CD4-positive, CD25-positive, alpha-beta regulatory T cell (primary cell): Measurements from ENCODE around the gene PATZ1. TPM values are rescaled to one million over a fixed set of nuclear protein-coding genes. Genes with fewer than 3 reads are reported as not detected.
"Not testable (repeated sequence)": the region's sequence is repeated elsewhere in the genome, so short reads cannot be mapped to it uniquely, and the experiment has no call there.

Source experiments
- ATAC-seq, 2 donors: fragments of 150-1000 bp; cut with Tn5 transposase; one replicate each; pipeline ENCODE4 v1.10.0; 2021; ENCODE audit warnings: low read depth in 2 of 2, moderate number of reproducible peaks in 2 of 2, moderate library complexity in 1 of 2
- DNase-seq, 3 donors: peaks; one replicate each; pipeline versions ENCODE4 v3.0.0 to v3.0.0-alpha.2; 2012 to 2022; ENCODE audit warnings: mixed read lengths in 1 of 3
- H3K27ac ChIP-seq: one replicate; pipeline ENCODE4 v1.7.0; 2013; ENCODE audit warnings: mild to moderate bottlenecking, low read length; ENCODE audit not compliant: insufficient read depth, poor library complexity, severe bottlenecking
- H3K27me3 ChIP-seq: one replicate; pipeline ENCODE4 v1.7.0; 2013; ENCODE audit warnings: low read length; ENCODE audit not compliant: control insufficient read depth, insufficient read depth
- H3K36me3 ChIP-seq: one replicate; pipeline ENCODE4 v1.7.0; 2013; ENCODE audit warnings: mild to moderate bottlenecking, low read length, moderate library complexity; ENCODE audit not compliant: control insufficient read depth, insufficient read depth
- H3K4me1 ChIP-seq: 2 replicates; pipeline ENCODE4 v1.7.0; 2013; ENCODE audit warnings: mild to moderate bottlenecking, low read length; ENCODE audit not compliant: insufficient read depth, control insufficient read depth, poor library complexity, severe bottlenecking
- H3K4me3 ChIP-seq: one replicate; pipeline ENCODE4 v1.7.0; 2013; ENCODE audit warnings: low read depth, mild to moderate bottlenecking, low read length, moderate library complexity
- H3K9me3 ChIP-seq, 2 experiments: 1 replicate in 1 of 2; 2 replicates in 1 of 2; pipeline ENCODE4 v1.7.0; 2013; ENCODE audit warnings: low read length in 2 of 2, mild to moderate bottlenecking in 1 of 2, moderate library complexity in 1 of 2; ENCODE audit not compliant: control insufficient read depth in 2 of 2
- H3K27ac Mint-ChIP-seq, 3 donors: one replicate each; pipeline ENCODE4 v1.8.0; 2020 to 2022; ENCODE audit warnings: mild to moderate bottlenecking in 3 of 3, mixed read lengths in 3 of 3, moderate library complexity in 2 of 3
- H3K27me3 Mint-ChIP-seq: one replicate; pipeline ENCODE4 v1.8.0; 2022; ENCODE audit warnings: mild to moderate bottlenecking, mixed read lengths
- H3K36me3 Mint-ChIP-seq: one replicate; pipeline ENCODE4 v1.8.0; 2020; ENCODE audit warnings: mixed read lengths
- H3K4me1 Mint-ChIP-seq, 4 donors: one replicate each; pipeline ENCODE4 v1.8.0; 2020 to 2022; ENCODE audit warnings: mixed read lengths in 4 of 4, mild to moderate bottlenecking in 1 of 4
- H3K4me3 Mint-ChIP-seq, 4 donors: one replicate each; pipeline ENCODE4 v1.8.0; 2020 to 2022; ENCODE audit warnings: mild to moderate bottlenecking in 4 of 4, mixed read lengths in 4 of 4, moderate library complexity in 3 of 4
- H3K9me3 Mint-ChIP-seq, 7 donors: one replicate each; pipeline ENCODE4 v1.8.0; 2020 to 2022; ENCODE audit warnings: mixed read lengths in 7 of 7, mild to moderate bottlenecking in 3 of 7, moderate library complexity in 2 of 7
- polyA plus RNA-seq, 4 donors: library from polyadenylated mRNA; unstranded; fragments of 300-500 nt; fragmentation: Illumina TruSeq; gene quantifications; one replicate each; pipeline ENCODE4 v1.2.3, GENCODE V29; 2021
- total RNA-seq: library from RNA; stranded (reverse); gene quantifications from one replicate; pipeline ENCODE4 v1.2.3, GENCODE V29; 2022

The PATZ1 gene
- total and polyA plus RNA-seq, 5 donors from 2014 or later, result 8.2 to 38.9 (median 12.2) TPM

- H3K36me3 Mint-ChIP-seq, result no peaks in the 10 kb centered on the region
- no peak for ATAC-seq
Measured at GRCh38 chr22:31363885-31364465, 17.8 kb upstream of the PATZ1 start.

DNA sequence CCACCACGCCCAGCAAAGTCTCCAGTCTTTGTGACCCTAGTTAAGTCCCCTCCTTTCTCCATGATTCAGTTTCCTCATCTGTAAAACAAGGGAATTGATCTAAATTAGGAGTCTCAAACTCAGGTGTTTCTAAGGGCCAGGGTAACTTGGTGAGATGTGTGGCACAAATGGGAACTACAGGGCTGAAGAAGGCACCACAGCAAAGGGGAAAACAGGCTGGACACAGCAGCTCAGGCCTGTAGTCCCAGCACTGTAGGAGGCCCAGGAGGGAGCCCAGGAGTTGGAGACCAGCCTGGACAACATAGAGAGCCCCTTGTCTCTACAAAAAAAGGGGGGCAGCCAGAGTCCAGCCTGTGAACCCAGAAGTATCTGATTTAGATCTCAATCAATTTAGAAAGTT is 15.6 kb upstream of the PATZ1 start:
- Histone ChIP-seq H3K4me1 (no peaks in the 10 kb centered on the region), H3K27ac (no peak overlapping the region), H3K36me3 (no peaks in the 10 kb centered on the region), H3K9me3 (no peaks in the 10 kb centered on the region), H3K27me3 (no peaks in the 10 kb centered on the region), H3K4me3 (no peak overlapping the region)
- DNase-seq (no peak), ATAC-seq (no peak)
- H3K4me3 Mint-ChIP-seq, result no peak overlapping the region
- no peaks in the 10 kb centered on the region for H3K9me3 Mint-ChIP-seq
- H3K4me1 Mint-ChIP-seq, result no peaks in the 10 kb centered on the region
- no peaks in the 10 kb centered on the region for H3K36me3 Mint-ChIP-seq
- H3K27ac Mint-ChIP-seq, result no peak overlapping the region
- H3K27me3 Mint-ChIP-seq, result no peaks in the 10 kb centered on the region

More at GRCh38 chr22:31363885-31364465, 17.8 kb upstream of the PATZ1 start:
- H3K9me3 Mint-ChIP-seq, result no peaks in the 10 kb centered on the region
- no peak overlapping the region for H3K27ac ChIP-seq
- H3K9me3 ChIP-seq, result no peaks in the 10 kb centered on the region
- no peaks in the 10 kb centered on the region for H3K27me3 ChIP-seq
- H3K27me3 Mint-ChIP-seq, result no peaks in the 10 kb centered on the region
- H3K4me1 Mint-ChIP-seq, result peaks cover 0 to 4% (median 2%) of the 10 kb centered on the region in 4 donors
- DNase-seq, result no peak
- H3K4me1 ChIP-seq, result no peaks in the 10 kb centered on the region
- H3K4me3 Mint-ChIP-seq, result no peak overlapping the region
- H3K4me3 ChIP-seq, result no peak overlapping the region
- H3K27ac Mint-ChIP-seq, result no peak overlapping the region
- H3K36me3 ChIP-seq, result no peaks in the 10 kb centered on the region

DNA sequence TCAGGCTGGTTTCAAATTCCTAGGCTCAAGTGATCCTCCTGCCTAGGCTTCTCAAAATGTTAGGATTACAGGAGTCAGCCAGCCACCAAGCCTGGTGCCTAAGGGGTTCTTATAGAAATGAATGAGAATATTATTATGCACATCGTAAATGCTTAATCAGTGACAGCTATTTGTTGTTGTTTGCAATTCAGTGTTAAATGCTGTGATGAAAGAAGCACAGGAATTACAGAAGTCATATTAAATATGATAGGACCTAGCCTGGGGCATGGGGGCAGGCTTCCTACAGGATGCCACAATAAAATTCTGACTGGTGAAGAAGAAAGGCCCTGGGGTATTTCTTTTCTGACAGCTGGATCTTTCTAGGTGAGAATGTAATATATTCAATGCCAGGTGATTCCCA is 13.9 kb upstream of the PATZ1 start:
- Mint-ChIP-seq H3K27ac (no peak overlapping the region), H3K9me3 (no peaks in the 10 kb centered on the region), H3K36me3 (no peaks in the 10 kb centered on the region), H3K4me3 (no peak overlapping the region), H3K4me1 (no peaks in the 10 kb centered on the region), H3K27me3 (no peaks in the 10 kb centered on the region)
- H3K27me3 ChIP-seq, result no peaks in the 10 kb centered on the region
- H3K4me3 ChIP-seq, result no peak overlapping the region
- H3K4me1 ChIP-seq, result no peaks in the 10 kb centered on the region
- H3K27ac ChIP-seq, result no peak overlapping the region
- no peak for ATAC-seq
- no peaks in the 10 kb centered on the region for H3K36me3 ChIP-seq
- no peaks in the 10 kb centered on the region for H3K9me3 ChIP-seq
- DNase-seq, result no peak

DNA sequence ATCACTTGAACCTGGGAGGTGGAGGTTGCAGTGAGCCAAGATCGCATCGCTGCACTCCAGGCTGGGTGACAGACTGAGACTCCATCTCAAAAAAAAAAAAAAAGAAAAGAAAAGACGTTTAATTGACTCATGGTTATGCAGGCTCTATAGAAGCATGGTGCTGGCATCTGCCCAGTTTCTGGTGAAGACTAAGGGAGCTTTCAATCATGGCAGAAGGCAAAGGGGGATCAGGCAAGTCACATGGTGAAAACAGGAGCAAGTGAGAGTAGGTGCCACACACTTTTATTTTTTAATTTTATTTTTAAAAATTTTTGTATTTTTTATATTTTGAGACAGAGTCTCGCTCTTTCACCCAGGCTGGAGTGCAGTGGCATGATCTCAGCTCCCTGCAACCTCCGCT is 8.4 kb upstream of the PATZ1 start:
- no peaks in the 10 kb centered on the region for H3K4me1 ChIP-seq
- ATAC-seq, result no peak

DNA sequence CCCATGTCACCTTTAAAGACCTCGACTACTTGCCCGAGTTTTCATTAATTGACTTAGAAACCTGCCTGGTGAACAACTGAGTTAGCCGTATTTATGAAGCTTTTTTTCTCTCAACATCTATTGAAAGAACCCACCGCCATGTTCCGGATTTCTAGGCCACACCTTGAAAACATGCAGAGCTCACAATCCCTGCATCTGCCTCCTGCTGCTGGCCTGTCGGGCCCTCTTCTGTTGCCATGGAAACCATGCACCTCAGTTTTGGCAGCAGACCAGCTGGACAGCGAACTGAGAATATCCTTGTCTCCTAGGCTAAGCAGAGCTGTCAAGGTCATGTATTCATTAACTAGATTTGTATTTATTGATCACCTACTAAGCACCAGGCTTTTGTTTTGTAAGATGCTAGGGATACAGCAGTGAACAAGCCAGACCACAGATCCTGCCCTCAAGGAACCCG is 4.3 kb upstream of the PATZ1 start:
- Histone ChIP-seq H3K9me3 (no peaks in the 10 kb centered on the region), H3K27ac (no peak overlapping the region), H3K4me3 (no peak overlapping the region), H3K36me3 (no peaks in the 10 kb centered on the region), H3K4me1 (peaks cover 12% of the 10 kb centered on the region), H3K27me3 (no peaks in the 10 kb centered on the region)
- H3K9me3 Mint-ChIP-seq, result no peaks in the 10 kb centered on the region
- H3K4me3 Mint-ChIP-seq, result peak overlapping the region in 2 of 4 donors; percentile 34 to 93
- H3K27me3 Mint-ChIP-seq, result peaks cover 8% of the 10 kb centered on the region
- peaks cover 0 to 7% (median 4%) of the 10 kb centered on the region in 4 donors for H3K4me1 Mint-ChIP-seq
- H3K27ac Mint-ChIP-seq, result no peak overlapping the region
- no peak for DNase-seq
- ATAC-seq, result no peak
- no peaks in the 10 kb centered on the region for H3K36me3 Mint-ChIP-seq

More for the DNA sequence above, 8.4 kb upstream of the PATZ1 start:
- Histone ChIP-seq H3K4me3 (no peak overlapping the region), H3K27ac (no peak overlapping the region), H3K36me3 (no peaks in the 10 kb centered on the region), H3K27me3 (no peaks in the 10 kb centered on the region), H3K9me3 (no peaks in the 10 kb centered on the region)
- no peak overlapping the region for H3K27ac Mint-ChIP-seq
- peaks cover 8% of the 10 kb centered on the region for H3K27me3 Mint-ChIP-seq
- H3K4me1 Mint-ChIP-seq, result no peaks in the 10 kb centered on the region
- H3K9me3 Mint-ChIP-seq, result no peaks in the 10 kb centered on the region
- no peak for DNase-seq
- no peak overlapping the region for H3K4me3 Mint-ChIP-seq
- H3K36me3 Mint-ChIP-seq, result no peaks in the 10 kb centered on the region

DNA sequence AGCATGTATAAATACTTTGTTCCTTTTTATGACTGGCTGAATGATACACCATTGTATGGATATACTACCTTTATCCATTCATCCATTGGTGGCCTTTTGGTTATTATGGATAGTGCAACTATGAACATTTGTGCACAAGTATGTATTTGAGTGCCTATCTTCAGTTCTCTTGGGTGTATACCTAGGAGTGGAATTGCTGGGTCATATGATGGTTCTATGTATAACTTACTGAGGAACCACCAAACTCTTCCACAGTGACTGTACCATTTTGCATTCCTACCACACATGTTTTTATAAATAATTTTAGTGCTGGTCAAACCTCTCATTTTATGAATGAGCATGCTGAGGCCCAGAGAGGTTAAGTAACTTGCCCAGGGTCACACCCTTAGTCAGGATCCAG is 3.8 kb upstream of the PATZ1 start:
- DNase-seq, result no peak
- H3K9me3 ChIP-seq, result no peaks in the 10 kb centered on the region
- no peak overlapping the region for H3K27ac ChIP-seq
- no peaks in the 10 kb centered on the region for H3K36me3 ChIP-seq
- Mint-ChIP-seq H3K4me3 (peak overlapping the region in 2 of 4 donors; percentile 34 to 93), H3K4me1 (peaks cover 0 to 11% (median 5%) of the 10 kb centered on the region in 4 donors), H3K27ac (no peak overlapping the region), H3K36me3 (no peaks in the 10 kb centered on the region), H3K9me3 (no peaks in the 10 kb centered on the region), H3K27me3 (peaks cover 8% of the 10 kb centered on the region)
- no peak overlapping the region for H3K4me3 ChIP-seq
- no peaks in the 10 kb centered on the region for H3K27me3 ChIP-seq
- ATAC-seq, result no peak
- H3K4me1 ChIP-seq, result peaks cover 15% of the 10 kb centered on the region

- Mint-ChIP-seq H3K27ac (peak overlapping the region in 1 of 3 donors; percentile 33), H3K4me3 (peak overlapping the region; percentile 52 to 93 (median 89)), H3K9me3 (peaks cover 0 to 1% (median 0%) of the 10 kb centered on the region in 7 donors)
Measured at GRCh38 chr22:31348766-31349165, 2.6 kb upstream of the PATZ1 start.

GRCh38 chr22:31348009-31348337 is 1.8 kb upstream of the PATZ1 start:
- Mint-ChIP-seq H3K4me3 (peak overlapping the region; percentile 85 to 93 (median 90)), H3K4me1 (peaks cover 0 to 30% (median 22%) of the 10 kb centered on the region in 4 donors)
- not testable (repeated sequence) for H3K27ac ChIP-seq, H3K27me3 Mint-ChIP-seq, DNase-seq, H3K9me3 ChIP-seq, ATAC-seq, H3K27ac Mint-ChIP-seq, H3K36me3 Mint-ChIP-seq, H3K9me3 Mint-ChIP-seq, H3K36me3 ChIP-seq, H3K27me3 ChIP-seq
- Histone ChIP-seq H3K4me3 (peak overlapping the region; percentile 53), H3K4me1 (peaks cover 35% of the 10 kb centered on the region)

More at GRCh38 chr22:31348766-31349165, 2.6 kb upstream of the PATZ1 start:
- no peaks in the 10 kb centered on the region for H3K36me3 ChIP-seq
- ATAC-seq (no peak), DNase-seq (no peak)
- no peaks in the 10 kb centered on the region for H3K9me3 ChIP-seq
- peaks cover 0 to 23% (median 14%) of the 10 kb centered on the region in 4 donors for H3K4me1 Mint-ChIP-seq
- H3K27ac ChIP-seq, result no peak overlapping the region
- H3K36me3 Mint-ChIP-seq, result no peaks in the 10 kb centered on the region
- peaks cover 2% of the 10 kb centered on the region for H3K27me3 Mint-ChIP-seq
- H3K27me3 ChIP-seq, result no peaks in the 10 kb centered on the region
- H3K4me1 ChIP-seq, result peaks cover 27% of the 10 kb centered on the region
- H3K4me3 ChIP-seq, result no peak overlapping the region
